IMR-90 (cell line): ENCODE results near the gene ZCCHC7. TPM values are rescaled to one million over a fixed set of nuclear protein-coding genes. Genes with fewer than 3 reads are reported as not detected.

Source experiments
- ATAC-seq: fragments of 200-7000 bp; cut with Tn5 transposase; 2 replicates; pipeline ENCODE4 v1.9.1; 2020; ENCODE audit warnings: low read depth, mild to moderate bottlenecking, moderate library complexity
- BruUV-seq: library from RNA; stranded (reverse); fragments of 400-500 nt; replicated peaks from 2 replicates; lab custom pipeline; 2021; lab: Mats Ljungman, UMichigan
- CTCF ChIA-PET: fragments of 300-600 bp; formaldehyde crosslinking; extraction: SDS; loops from one replicate; lab custom pipeline; 2021; ENCODE audit warnings: antibody characterized with exemption; lab: Yijun Ruan, JAX
- POLR2A ChIA-PET: fragments of 300-600 bp; sonication (Branson Sonifier 250); formaldehyde crosslinking; loops from one replicate; lab custom pipeline; 2022; ENCODE audit warnings: antibody characterized with exemption; ENCODE audit not compliant: unreplicated experiment; lab: Charles Lee
- DNase-seq: peaks from one replicate; pipeline ENCODE4 v3.0.0; 2013
- H2AFZ ChIP-seq: replicated peaks from 2 replicates; pipeline ENCODE3; 2013; ENCODE audit warnings: low read length, mild to moderate bottlenecking; ENCODE audit not compliant: poor library complexity
- H2AK5ac ChIP-seq: 2 replicates; pipeline ENCODE4 v1.6.1; 2013; ENCODE audit warnings: low read depth, low read length, inconsistent platforms
- H2AK9ac ChIP-seq: replicated peaks from 2 replicates; pipeline ENCODE3; 2013; ENCODE audit warnings: mild to moderate bottlenecking, low read depth, low read length, moderate library complexity; ENCODE audit not compliant: poor library complexity
- H2BK120ac ChIP-seq: 2 replicates; pipeline ENCODE4 v1.6.1; 2013; ENCODE audit warnings: low read depth, low read length, inconsistent platforms
- H2BK15ac ChIP-seq: 3 replicates; pipeline ENCODE4 v1.6.1; 2013; ENCODE audit warnings: low read depth, low read length, inconsistent platforms
- H2BK20ac ChIP-seq: 2 replicates; pipeline ENCODE4 v1.6.1; 2013; ENCODE audit warnings: low read depth, mild to moderate bottlenecking, inconsistent platforms, low read length, moderate library complexity
- H2BK5ac ChIP-seq: 2 replicates; pipeline ENCODE4 v1.6.1; 2013; ENCODE audit warnings: mild to moderate bottlenecking, low read depth, low read length, inconsistent platforms; ENCODE audit not compliant: poor library complexity, severe bottlenecking
- H3K14ac ChIP-seq: replicated peaks from 2 replicates; pipeline ENCODE4 v1.6.1; 2013; ENCODE audit warnings: low read depth, low read length, inconsistent platforms
- H3K18ac ChIP-seq: 2 replicates; pipeline ENCODE4 v1.6.1; 2013; ENCODE audit warnings: low read depth, low read length, control low read depth
- H3K23ac ChIP-seq: 2 replicates; pipeline ENCODE4 v1.6.1; 2013; ENCODE audit warnings: low read depth, low read length, inconsistent platforms
- H3K27ac ChIP-seq: 2 replicates; pipeline ENCODE4 v1.5.1; 2013; ENCODE audit warnings: mild to moderate bottlenecking, control low read depth, low read length; ENCODE audit not compliant: insufficient read depth
- H3K27me3 ChIP-seq: 2 replicates; pipeline ENCODE4 v1.6.1; 2013; ENCODE audit warnings: low read length; ENCODE audit not compliant: control insufficient read depth, insufficient read depth
- H3K36me3 ChIP-seq: 2 replicates; pipeline ENCODE4 v1.6.1; 2013; ENCODE audit warnings: low read length, mixed read lengths; ENCODE audit not compliant: control insufficient read depth, insufficient read depth
- H3K4ac ChIP-seq: 2 replicates; pipeline ENCODE4 v1.6.1; 2013; ENCODE audit warnings: low read depth, low read length, inconsistent platforms
- H3K4me1 ChIP-seq: 2 replicates; pipeline ENCODE4 v1.6.1; 2013; ENCODE audit warnings: low read length, mixed read lengths; ENCODE audit not compliant: control insufficient read depth, insufficient read depth
- H3K4me2 ChIP-seq: 2 replicates; pipeline ENCODE4 v1.6.1; 2013; ENCODE audit warnings: low read depth, mild to moderate bottlenecking, control low read depth, low read length, moderate library complexity
- H3K4me3 ChIP-seq: 2 replicates; pipeline ENCODE4 v1.5.1; 2013; ENCODE audit warnings: low read depth, mild to moderate bottlenecking, control low read depth, low read length, moderate library complexity; ENCODE audit not compliant: insufficient read depth
- H3K56ac ChIP-seq: 2 replicates; pipeline ENCODE4 v1.6.1; 2013; ENCODE audit warnings: low read length, inconsistent platforms; ENCODE audit not compliant: insufficient read depth; ENCODE audit errors: extremely low read depth
- H3K79me1 ChIP-seq, 2 experiments: 2 replicates each; pipeline ENCODE4 v1.6.1; 2013; ENCODE audit warnings: low read length in 2 of 2, inconsistent platforms in 1 of 2, low read depth in 1 of 2
- H3K9ac ChIP-seq: 2 replicates; pipeline ENCODE4 v1.6.1; 2013; ENCODE audit warnings: low read depth, low read length, control low read depth
- H3K9me1 ChIP-seq: 2 replicates; pipeline ENCODE4 v1.6.1; 2013; ENCODE audit warnings: low read length, inconsistent platforms; ENCODE audit not compliant: insufficient read depth
- H3K9me3 ChIP-seq: 2 replicates; pipeline ENCODE4 v1.6.1; 2013; ENCODE audit warnings: low read length; ENCODE audit not compliant: control insufficient read depth, insufficient read depth
- H4K20me1 ChIP-seq: 2 replicates; pipeline ENCODE4 v1.6.1; 2013; ENCODE audit warnings: low read length, inconsistent platforms; ENCODE audit not compliant: insufficient read depth
- H4K5ac ChIP-seq: 2 replicates; pipeline ENCODE4 v1.6.1; 2013; ENCODE audit warnings: mild to moderate bottlenecking, low read depth, low read length, control low read depth
- H4K8ac ChIP-seq, 2 experiments: 2 replicates each; pipeline ENCODE4 v1.6.1; 2013; ENCODE audit warnings: low read depth in 2 of 2, low read length in 2 of 2, control low read depth in 1 of 2, inconsistent platforms in 1 of 2
- H4K91ac ChIP-seq: 2 replicates; pipeline ENCODE4 v1.6.1; 2013; ENCODE audit warnings: low read depth, low read length, inconsistent platforms; ENCODE audit not compliant: insufficient read depth
- CHD1 ChIP-seq: IDR thresholded peaks from 2 replicates; pipeline ENCODE4 v1.6.1; 2012; ENCODE audit warnings: low read depth, low read length, improper control_type of control experiment
- MAFK ChIP-seq: IDR thresholded peaks from 2 replicates; pipeline ENCODE4 v1.6.1; 2012; ENCODE audit warnings: low read depth, low read length, improper control_type of control experiment
- POLR2A ChIP-seq: IDR thresholded peaks from 2 replicates; pipeline ENCODE4 v1.6.1; 2012; ENCODE audit warnings: mild to moderate bottlenecking, low read depth, low read length
- WGBS, 2 experiments: methylation state at CpG; one replicate each; pipeline versions ENCODE4 v1.1.5 to v1.1.7; 2013; ENCODE audit warnings: missing lambda C conversion rate in 2 of 2; ENCODE audit not compliant: insufficient read length in 1 of 2; ENCODE audit errors: extremely low coverage in 2 of 2; 5-methylcytosine and 5-hydroxymethylcytosine counted together
- dilution Hi-C: fragments of 300-500 bp; cut with HindIII; formaldehyde crosslinking; loops from one replicate; pipeline ENCODE4 v1.14.3; 2018; ENCODE audit warnings: low sequenced_read_pairs; ENCODE audit not compliant: unreplicated experiment
- in situ Hi-C: fragments of 300-500 bp; cut with MboI; formaldehyde crosslinking; loops from 3 replicates; pipeline ENCODE4 v1.14.3; 2019; ENCODE audit warnings: low sequenced_read_pairs, inconsistent platforms, mixed read lengths
- intact Hi-C: fragments of 100-400 bp; cut with micrococcal nuclease; formaldehyde crosslinking; loops from 2 replicates; pipeline ENCODE4 v1.10.0; 2022
- microRNA-seq, 2 experiments: library from miRNA; stranded (forward) in 1 of 2; unstranded in 1 of 2; fragments of 10-50 nt in 1 of 2; fragments of <30 nt in 1 of 2; gene quantifications in 1 of 2; microRNA quantifications in 1 of 2; one replicate each; pipeline versions ENCODE3 to v1.1.0; 2013 to 2020; ENCODE audit not compliant: insufficient read depth in 1 of 2, insufficient read length in 1 of 2, unreplicated experiment in 1 of 2
- polyA plus RNA-seq, 3 experiments: library from polyadenylated mRNA; depleted of rRNA; stranded (reverse); fragments of >200 nt; gene quantifications; 2 replicates each; pipeline ENCODE4 v1.2.3, GENCODE V29; 2012; ENCODE audit warnings: low replicate concordance in 1 of 3
- small RNA-seq, 5 experiments: library from RNA; depleted of rRNA; stranded (forward); fragments of <200 nt; gene quantifications; one replicate each; pipeline ENCODE3, GENCODE V24; 2012
- total RNA-seq: library from RNA; depleted of rRNA; stranded (reverse); fragments of >200 nt; gene quantifications from 2 replicates; pipeline ENCODE4 v1.2.3, GENCODE V29; 2012; rRNA removed
- TF ChIP-seq, protein P1 (sequence below): conservative IDR thresholded peaks from 2 replicates; pipeline ENCODE4 v1.5.1; 2012; ENCODE audit warnings: mild to moderate bottlenecking, low read depth, low read length, improper control_type of control experiment

The ZCCHC7 gene
- total and polyA plus RNA-seq, 2 of the 4 experiments (the other 2 are of a cell fraction) = 13.6 to 28.7 TPM

- Histone ChIP-seq H2BK120ac (no peak overlapping the region), H4K5ac (no peak overlapping the region), H2BK20ac (no peak overlapping the region), H2BK5ac (no peak overlapping the region), H3K27me3 (peaks cover 2% of the 10 kb centered on the region), H3K27ac (no peak overlapping the region), H3K4ac (no peak overlapping the region), H3K36me3 (no peaks in the 10 kb centered on the region), H4K91ac (no peak overlapping the region), H2BK15ac (no peak overlapping the region), H3K9ac (no peak overlapping the region), H3K23ac (no peak overlapping the region), H2AK9ac (no peak overlapping the region), H4K8ac (no peak overlapping the region), H2AK5ac (no peak overlapping the region), H3K4me2 (no peak overlapping the region), H3K18ac (no peak overlapping the region), H3K14ac (no peak overlapping the region), H3K4me3 (no peak overlapping the region), H3K4me1 (no peaks in the 10 kb centered on the region; the same call in 1 of the 2 replicates), H3K9me3 (no peaks in the 10 kb centered on the region), H3K9me1 (no peaks in the 10 kb centered on the region), H3K79me1 (no peaks in the 10 kb centered on the region), H2AFZ (no peak overlapping the region), H3K56ac (no peak overlapping the region), H4K20me1 (no peaks in the 10 kb centered on the region)
- intact Hi-C loops (no loop called here), in situ Hi-C loops (no loop called here), dilution Hi-C loops (no loop called here)
- TF ChIP-seq POLR2A (no peak), CHD1 (no peak), MAFK (peak; percentile 67; the same call in 1 of the 2 replicates)
- TF ChIP-seq, protein P1, sequence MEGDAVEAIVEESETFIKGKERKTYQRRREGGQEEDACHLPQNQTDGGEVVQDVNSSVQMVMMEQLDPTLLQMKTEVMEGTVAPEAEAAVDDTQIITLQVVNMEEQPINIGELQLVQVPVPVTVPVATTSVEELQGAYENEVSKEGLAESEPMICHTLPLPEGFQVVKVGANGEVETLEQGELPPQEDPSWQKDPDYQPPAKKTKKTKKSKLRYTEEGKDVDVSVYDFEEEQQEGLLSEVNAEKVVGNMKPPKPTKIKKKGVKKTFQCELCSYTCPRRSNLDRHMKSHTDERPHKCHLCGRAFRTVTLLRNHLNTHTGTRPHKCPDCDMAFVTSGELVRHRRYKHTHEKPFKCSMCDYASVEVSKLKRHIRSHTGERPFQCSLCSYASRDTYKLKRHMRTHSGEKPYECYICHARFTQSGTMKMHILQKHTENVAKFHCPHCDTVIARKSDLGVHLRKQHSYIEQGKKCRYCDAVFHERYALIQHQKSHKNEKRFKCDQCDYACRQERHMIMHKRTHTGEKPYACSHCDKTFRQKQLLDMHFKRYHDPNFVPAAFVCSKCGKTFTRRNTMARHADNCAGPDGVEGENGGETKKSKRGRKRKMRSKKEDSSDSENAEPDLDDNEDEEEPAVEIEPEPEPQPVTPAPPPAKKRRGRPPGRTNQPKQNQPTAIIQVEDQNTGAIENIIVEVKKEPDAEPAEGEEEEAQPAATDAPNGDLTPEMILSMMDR = peak; percentile 21; the same call in 1 of the 2 replicates
- POLR2A ChIA-PET = no interaction called here
- no CpG with 5 or more reads among the region's 2 CpGs for WGBS, 2 experiments
- ATAC-seq = no peak
- no TSS peak for BruUV-seq
- CTCF ChIA-PET = interaction anchor here (0.6 to 0.9 kb wide), 2 partner anchors 9 to 199 kb away, joined by 3 to 7 read pairs; no protein-coding TSS in a partner anchor
- DNase-seq = no peak
Observed at GRCh38 chr9:37407468-37407867, 287.1 kb downstream of the ZCCHC7 start.

Small RNA genes lying within 50 kb of the gene (microRNA-seq; reads per million reads assigned to microRNA genes)
- not detected for gene AL512604.1 (ENCODE audit: insufficient read depth, insufficient read length)
- gene RF00019 (ENCODE audit: insufficient read depth, insufficient read length) = not detected
- gene RNU6-677P (ENCODE audit: insufficient read depth, insufficient read length) = not detected

Small RNA genes lying within 50 kb of the gene (small RNA-seq; reads per million reads assigned to genes)
- gene AL512604.1 = 0 reads per million in 5 experiments
- 0 reads per million in 5 experiments for gene RF00019
- gene RNU6-677P = 0 reads per million in 5 experiments

Other genes starting within 250 kb of the ZCCHC7 start
- gene PAX5, start 86.3 kb upstream of the ZCCHC7 start, total RNA-seq = not detected in 2 replicates
- not detected in 2 replicates for gene PAX5, start 86.3 kb upstream of the ZCCHC7 start, polyA plus RNA-seq (2012; rRNA removed)